Measurements from ENCODE around the gene ARF6. TPM values are rescaled to one million over a fixed set of nuclear protein-coding genes. Genes with fewer than 3 reads are reported as not detected.

The ARF6 gene
- total and polyA plus RNA-seq, 9 of the 15 experiments (the other 6 are each of a cell fraction or from before 2014, with no cell fraction given) = 15.3 to 35.2 (median 24.9) TPM

DNA sequence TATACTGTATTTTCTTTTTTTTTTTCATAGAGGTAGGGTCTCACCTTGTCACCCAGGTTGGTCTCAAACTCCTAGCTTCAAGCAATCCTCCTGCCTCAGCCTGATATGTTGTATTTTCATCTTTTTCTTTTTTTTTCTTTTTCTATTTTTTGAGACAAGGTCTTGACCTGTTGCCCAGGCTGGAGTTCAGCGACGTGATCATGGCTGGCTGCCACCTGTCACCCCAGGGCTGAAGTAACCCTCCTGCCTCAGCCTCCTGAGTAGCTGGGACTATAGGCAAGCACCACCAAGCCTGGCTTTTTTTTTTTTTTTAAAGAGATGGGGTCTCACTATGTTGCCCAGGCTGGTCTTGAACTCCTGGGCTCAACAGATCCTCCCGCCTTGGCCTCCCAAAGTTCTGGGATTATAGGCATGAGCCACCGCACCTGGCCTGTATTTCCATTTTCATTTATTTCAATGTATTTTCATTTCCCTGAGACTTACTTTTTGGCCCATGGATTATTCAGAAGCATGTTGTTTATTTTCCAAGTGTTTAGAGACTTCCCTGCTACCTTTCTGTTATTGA is 16.2 kb upstream of the ARF6 start:
- Histone ChIP-seq H3K9ac (ENCODE audit: insufficient read depth in 1 of 2, low read depth in 2 of 2, low read length in 2 of 2) (no peak overlapping the region), H3K4me2 (ENCODE audit: insufficient read depth, low read length) (no peak overlapping the region), H3K9me1 (ENCODE audit: control insufficient read depth, insufficient read depth, low read length) (no peaks in the 10 kb centered on the region), H2AFZ (ENCODE audit: low read depth, low read length) (no peak overlapping the region), H3K4me3 (no peak overlapping the region), H4K20me1 (replicated peaks; ENCODE audit: control insufficient read depth, insufficient read depth, low read length) (no peaks in the 10 kb centered on the region), H3K27ac (ENCODE audit: extremely low read depth, low read depth, low read length) (no peak overlapping the region), H3K79me2 (ENCODE audit: control insufficient read depth, insufficient read depth, low read length) (no peaks in the 10 kb centered on the region), H3K36me3 (ENCODE audit: control insufficient read depth, insufficient read depth, low read length) (no peaks in the 10 kb centered on the region), H3K9me3 (replicated peaks; ENCODE audit: control insufficient read depth, insufficient read depth, low read depth, low read length) (no peaks in the 10 kb centered on the region), H3K4me1 (replicated peaks in 1 of 2; ENCODE audit: control insufficient read depth in 2 of 2, insufficient read depth in 2 of 2, low read length in 2 of 2) (peaks cover 11 to 21% of the 10 kb centered on the region in 2 experiments), H3K27me3 (ENCODE audit: control insufficient read depth in 2 of 2, insufficient read depth in 2 of 2, low read length in 2 of 2) (no peaks in the 10 kb centered on the region)
- 67% methylated on average over 3 of the region's 4 CpGs for WGBS (ENCODE audit: insufficient coverage, low coverage, missing lambda C conversion rate)
- in situ Hi-C loops (cut with MboI) (no loop called here), intact Hi-C loops (cut with micrococcal nuclease) (no loop called here)
- no peak for FAIRE-seq
- TF ChIP-seq, protein P1, sequence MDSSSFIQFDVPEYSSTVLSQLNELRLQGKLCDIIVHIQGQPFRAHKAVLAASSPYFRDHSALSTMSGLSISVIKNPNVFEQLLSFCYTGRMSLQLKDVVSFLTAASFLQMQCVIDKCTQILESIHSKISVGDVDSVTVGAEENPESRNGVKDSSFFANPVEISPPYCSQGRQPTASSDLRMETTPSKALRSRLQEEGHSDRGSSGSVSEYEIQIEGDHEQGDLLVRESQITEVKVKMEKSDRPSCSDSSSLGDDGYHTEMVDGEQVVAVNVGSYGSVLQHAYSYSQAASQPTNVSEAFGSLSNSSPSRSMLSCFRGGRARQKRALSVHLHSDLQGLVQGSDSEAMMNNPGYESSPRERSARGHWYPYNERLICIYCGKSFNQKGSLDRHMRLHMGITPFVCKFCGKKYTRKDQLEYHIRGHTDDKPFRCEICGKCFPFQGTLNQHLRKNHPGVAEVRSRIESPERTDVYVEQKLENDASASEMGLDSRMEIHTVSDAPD (CRISPR knock-in tag; IDR thresholded peaks at IDR 0.05) = no peak
- TF ChIP-seq ZNF121 (CRISPR knock-in tag; conservative IDR thresholded peaks at IDR 0.05) = peak; percentile 56
- ATAC-seq = no peak
- BruUV-seq (replicated peaks) = no TSS peak
- ChIA-PET POLR2A (no interaction called here), CTCF (ENCODE audit: low intra/inter-chr PET ratio) (no interaction called here)
- DNase-seq (ENCODE audit: extremely low read depth in 1 of 4, low spot score in 3 of 4) = no peak

DNA sequence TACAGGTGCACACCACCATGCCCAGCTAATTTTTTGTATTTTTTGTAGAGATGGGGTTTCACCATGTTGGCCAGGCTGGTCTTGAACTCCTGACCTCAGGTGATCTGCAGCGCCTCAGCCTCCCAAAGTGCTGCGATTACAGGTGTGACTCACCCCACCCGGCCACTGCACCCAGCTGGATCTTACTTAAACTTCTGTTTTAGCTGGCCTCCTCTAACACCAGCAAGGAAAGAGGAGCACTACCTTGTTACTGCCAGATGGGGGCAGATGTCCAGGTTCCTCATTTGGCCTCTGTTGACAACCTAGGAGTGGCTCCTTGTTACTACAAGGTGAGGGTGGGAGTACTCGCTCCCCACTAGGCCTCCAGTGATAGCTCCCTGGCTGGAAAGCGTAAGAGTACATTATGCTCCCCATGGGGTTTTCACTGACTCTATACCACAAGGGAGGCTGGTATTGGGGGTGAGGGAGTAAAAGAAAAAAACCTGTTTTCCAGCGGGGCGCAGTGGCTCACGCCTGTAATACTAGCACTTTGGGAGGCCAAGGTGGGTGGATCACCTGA is 13.2 kb upstream of the ARF6 start:
- Histone ChIP-seq H3K9me1 (ENCODE audit: control insufficient read depth, insufficient read depth, low read length) (no peaks in the 10 kb centered on the region), H3K79me2 (ENCODE audit: control insufficient read depth, insufficient read depth, low read length) (no peaks in the 10 kb centered on the region), H3K4me3 (no peak overlapping the region), H4K20me1 (replicated peaks; ENCODE audit: control insufficient read depth, insufficient read depth, low read length) (no peaks in the 10 kb centered on the region), H3K4me2 (ENCODE audit: insufficient read depth, low read length) (peak overlapping the region; percentile 3; the same call in 1 of the 2 replicates), H3K9me3 (replicated peaks; ENCODE audit: control insufficient read depth, insufficient read depth, low read depth, low read length) (no peaks in the 10 kb centered on the region), H3K27me3 (ENCODE audit: control insufficient read depth in 2 of 2, insufficient read depth in 2 of 2, low read length in 2 of 2) (no peaks in the 10 kb centered on the region), H3K27ac (ENCODE audit: extremely low read depth, low read depth, low read length) (peak overlapping the region; percentile 67; the same call in 2 of the 3 replicates), H2AFZ (ENCODE audit: low read depth, low read length) (peak overlapping the region; percentile 77), H3K9ac (ENCODE audit: insufficient read depth in 1 of 2, low read depth in 2 of 2, low read length in 2 of 2) (0 out of 4 replicates have a peak overlapping the region, but pooled peaks of 1 of the 2 experiments have one; percentile 41), H3K36me3 (ENCODE audit: control insufficient read depth, insufficient read depth, low read length) (no peaks in the 10 kb centered on the region), H3K4me1 (replicated peaks in 1 of 2; ENCODE audit: control insufficient read depth in 2 of 2, insufficient read depth in 2 of 2, low read length in 2 of 2) (peaks cover 17 to 29% of the 10 kb centered on the region in 2 experiments)
- ChIA-PET POLR2A (interaction anchor here (0.7 to 2.3 kb wide), 4 partner anchors 12 to 246 kb away, joined by 3 to 12 read pairs (median 6); partner anchors contain the start of gene ARF6), CTCF (ENCODE audit: low intra/inter-chr PET ratio) (no interaction called here)
- BruUV-seq (replicated peaks) = no TSS peak
- intact Hi-C loops (cut with micrococcal nuclease) = no loop called here
- DNase-seq (ENCODE audit: extremely low read depth in 1 of 4, low spot score in 3 of 4) (peak; percentile 65 to 86 (median 69)), FAIRE-seq (peak; percentile 99), ATAC-seq (peak; percentile 92)
- in situ Hi-C loops (cut with MboI) = no loop called here
- WGBS (ENCODE audit: insufficient coverage, low coverage, missing lambda C conversion rate) = 29% methylated on average over 8 of the region's 8 CpGs
- TF ChIP-seq MED1 (CRISPR knock-in tag; IDR thresholded peaks at IDR 0.05; ENCODE audit: borderline replicate concordance) (no peak), ZBTB8A (IDR thresholded peaks at IDR 0.05; ENCODE audit: partially characterized antibody) (no peak), TCF3 (CRISPR knock-in tag; IDR thresholded peaks at IDR 0.05) (peak; percentile 24; the same call in 1 of the 2 replicates), ZNF324 (CRISPR knock-in tag; IDR thresholded peaks at IDR 0.05) (no peak), CC2D1A (IDR thresholded peaks at IDR 0.05) (no peak), SOX6 (IDR thresholded peaks at IDR 0.05) (0 out of 2 replicates have a peak, but pooled peaks have one; percentile 18), ESRRB (CRISPR knock-in tag; IDR thresholded peaks at IDR 0.05; ENCODE audit: borderline replicate concordance) (no peak), ZNF174 (CRISPR knock-in tag; IDR thresholded peaks at IDR 0.05) (no peak), RBM25 (IDR thresholded peaks at IDR 0.05; ENCODE audit: low read depth, low read length, severe bottlenecking) (no peak)
- TF ChIP-seq, protein P2, sequence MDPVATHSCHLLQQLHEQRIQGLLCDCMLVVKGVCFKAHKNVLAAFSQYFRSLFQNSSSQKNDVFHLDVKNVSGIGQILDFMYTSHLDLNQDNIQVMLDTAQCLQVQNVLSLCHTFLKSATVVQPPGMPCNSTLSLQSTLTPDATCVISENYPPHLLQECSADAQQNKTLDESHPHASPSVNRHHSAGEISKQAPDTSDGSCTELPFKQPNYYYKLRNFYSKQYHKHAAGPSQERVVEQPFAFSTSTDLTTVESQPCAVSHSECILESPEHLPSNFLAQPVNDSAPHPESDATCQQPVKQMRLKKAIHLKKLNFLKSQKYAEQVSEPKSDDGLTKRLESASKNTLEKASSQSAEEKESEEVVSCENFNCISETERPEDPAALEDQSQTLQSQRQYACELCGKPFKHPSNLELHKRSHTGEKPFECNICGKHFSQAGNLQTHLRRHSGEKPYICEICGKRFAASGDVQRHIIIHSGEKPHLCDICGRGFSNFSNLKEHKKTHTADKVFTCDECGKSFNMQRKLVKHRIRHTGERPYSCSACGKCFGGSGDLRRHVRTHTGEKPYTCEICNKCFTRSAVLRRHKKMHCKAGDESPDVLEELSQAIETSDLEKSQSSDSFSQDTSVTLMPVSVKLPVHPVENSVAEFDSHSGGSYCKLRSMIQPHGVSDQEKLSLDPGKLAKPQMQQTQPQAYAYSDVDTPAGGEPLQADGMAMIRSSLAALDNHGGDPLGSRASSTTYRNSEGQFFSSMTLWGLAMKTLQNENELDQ (CRISPR knock-in tag; IDR thresholded peaks at IDR 0.05; ENCODE audit: borderline replicate concordance) = no peak

Measured in K562 (cell line).